Uterus (tissue), 2 donors: Measurements from ENCODE around the gene IAH1.

Experiments used
- POLR2A ChIP-seq, 2 donors: fragments of 450-650 bp; IDR thresholded peaks; one replicate each; pipeline ENCODE4 v1.6.1; 2016; ENCODE audit warnings: antibody characterized with exemption in 2 of 2, mild to moderate bottlenecking in 1 of 2, moderate library complexity in 1 of 2
- TF ChIP-seq, protein P1 (sequence below), 4 experiments: fragments of 200-600 bp in 2 of 4; fragments of 450-650 bp in 2 of 4; sonication (generic) in 2 of 4; IDR thresholded peaks; one replicate each; pipeline ENCODE4 v1.5.1; 2016 to 2019; ENCODE audit warnings: antibody characterized with exemption in 4 of 4, mild to moderate bottlenecking in 2 of 4, moderate library complexity in 1 of 4

- TF ChIP-seq POLR2A (IDR thresholded peaks at IDR 0.05) = no peak
- TF ChIP-seq, protein P1, sequence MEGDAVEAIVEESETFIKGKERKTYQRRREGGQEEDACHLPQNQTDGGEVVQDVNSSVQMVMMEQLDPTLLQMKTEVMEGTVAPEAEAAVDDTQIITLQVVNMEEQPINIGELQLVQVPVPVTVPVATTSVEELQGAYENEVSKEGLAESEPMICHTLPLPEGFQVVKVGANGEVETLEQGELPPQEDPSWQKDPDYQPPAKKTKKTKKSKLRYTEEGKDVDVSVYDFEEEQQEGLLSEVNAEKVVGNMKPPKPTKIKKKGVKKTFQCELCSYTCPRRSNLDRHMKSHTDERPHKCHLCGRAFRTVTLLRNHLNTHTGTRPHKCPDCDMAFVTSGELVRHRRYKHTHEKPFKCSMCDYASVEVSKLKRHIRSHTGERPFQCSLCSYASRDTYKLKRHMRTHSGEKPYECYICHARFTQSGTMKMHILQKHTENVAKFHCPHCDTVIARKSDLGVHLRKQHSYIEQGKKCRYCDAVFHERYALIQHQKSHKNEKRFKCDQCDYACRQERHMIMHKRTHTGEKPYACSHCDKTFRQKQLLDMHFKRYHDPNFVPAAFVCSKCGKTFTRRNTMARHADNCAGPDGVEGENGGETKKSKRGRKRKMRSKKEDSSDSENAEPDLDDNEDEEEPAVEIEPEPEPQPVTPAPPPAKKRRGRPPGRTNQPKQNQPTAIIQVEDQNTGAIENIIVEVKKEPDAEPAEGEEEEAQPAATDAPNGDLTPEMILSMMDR (IDR thresholded peaks at IDR 0.05) = no peak
These were observed 3.6 kb downstream of the IAH1 start for GRCh38 chr2:9477914-9478313.
